Thyroid gland (tissue), 4 donors: ENCODE results near the gene PGM2L1.

ENCODE experiments used
- CTCF ChIP-seq, 6 experiments: fragments of 200-600 bp in 3 of 6; fragments of 450-650 bp in 3 of 6; sonication (generic) in 3 of 6; IDR thresholded peaks; one replicate each; pipeline ENCODE4 v1.5.1; 2016 to 2019; ENCODE audit warnings: antibody characterized with exemption in 6 of 6, mild to moderate bottlenecking in 2 of 6, inconsistent platforms in 1 of 6, moderate library complexity in 1 of 6
- POLR2A ChIP-seq, 2 donors: fragments of 450-650 bp; IDR thresholded peaks; one replicate each; pipeline ENCODE4 v1.6.1; 2017; ENCODE audit warnings: antibody characterized with exemption in 2 of 2, mild to moderate bottlenecking in 2 of 2, moderate library complexity in 1 of 2

GRCh38 chr11:74297484-74297883 lies 100.7 kb downstream of the PGM2L1 start:
- TF ChIP-seq CTCF (IDR thresholded peaks at IDR 0.05) (no peak), POLR2A (IDR thresholded peaks at IDR 0.05) (no peak)
